Measurements from ENCODE around the gene ODAD3.

ODAD3 gene

DNA sequence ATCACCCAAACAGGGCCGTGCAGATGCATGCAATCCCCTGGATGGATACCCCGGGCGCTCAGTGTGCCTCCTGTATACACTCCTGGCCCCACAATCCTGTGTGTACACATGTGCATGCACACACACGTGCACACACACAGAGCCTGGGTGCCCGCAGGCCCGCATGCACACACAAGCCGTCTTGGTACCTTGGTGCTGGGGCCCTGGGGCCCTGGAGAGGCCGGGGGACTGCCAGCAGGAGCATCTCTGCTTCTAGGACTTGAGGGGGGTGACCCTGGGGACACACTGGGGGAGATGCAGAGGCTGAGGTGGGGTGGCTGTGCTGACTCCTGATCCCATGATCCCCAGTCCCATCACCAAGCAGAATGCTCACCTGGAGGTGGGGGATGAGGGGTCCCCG, 35.3 kb downstream of the ODAD3 start:
- TF ChIP-seq, protein P1, sequence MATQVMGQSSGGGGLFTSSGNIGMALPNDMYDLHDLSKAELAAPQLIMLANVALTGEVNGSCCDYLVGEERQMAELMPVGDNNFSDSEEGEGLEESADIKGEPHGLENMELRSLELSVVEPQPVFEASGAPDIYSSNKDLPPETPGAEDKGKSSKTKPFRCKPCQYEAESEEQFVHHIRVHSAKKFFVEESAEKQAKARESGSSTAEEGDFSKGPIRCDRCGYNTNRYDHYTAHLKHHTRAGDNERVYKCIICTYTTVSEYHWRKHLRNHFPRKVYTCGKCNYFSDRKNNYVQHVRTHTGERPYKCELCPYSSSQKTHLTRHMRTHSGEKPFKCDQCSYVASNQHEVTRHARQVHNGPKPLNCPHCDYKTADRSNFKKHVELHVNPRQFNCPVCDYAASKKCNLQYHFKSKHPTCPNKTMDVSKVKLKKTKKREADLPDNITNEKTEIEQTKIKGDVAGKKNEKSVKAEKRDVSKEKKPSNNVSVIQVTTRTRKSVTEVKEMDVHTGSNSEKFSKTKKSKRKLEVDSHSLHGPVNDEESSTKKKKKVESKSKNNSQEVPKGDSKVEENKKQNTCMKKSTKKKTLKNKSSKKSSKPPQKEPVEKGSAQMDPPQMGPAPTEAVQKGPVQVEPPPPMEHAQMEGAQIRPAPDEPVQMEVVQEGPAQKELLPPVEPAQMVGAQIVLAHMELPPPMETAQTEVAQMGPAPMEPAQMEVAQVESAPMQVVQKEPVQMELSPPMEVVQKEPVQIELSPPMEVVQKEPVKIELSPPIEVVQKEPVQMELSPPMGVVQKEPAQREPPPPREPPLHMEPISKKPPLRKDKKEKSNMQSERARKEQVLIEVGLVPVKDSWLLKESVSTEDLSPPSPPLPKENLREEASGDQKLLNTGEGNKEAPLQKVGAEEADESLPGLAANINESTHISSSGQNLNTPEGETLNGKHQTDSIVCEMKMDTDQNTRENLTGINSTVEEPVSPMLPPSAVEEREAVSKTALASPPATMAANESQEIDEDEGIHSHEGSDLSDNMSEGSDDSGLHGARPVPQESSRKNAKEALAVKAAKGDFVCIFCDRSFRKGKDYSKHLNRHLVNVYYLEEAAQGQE (IDR thresholded peaks at IDR 0.05; ENCODE audit: insufficient read depth in 1 of 2, low read depth in 2 of 2, low read length in 2 of 2) = no peak
- TF ChIP-seq TAF1 (IDR thresholded peaks at IDR 0.05; ENCODE audit: borderline replicate concordance, insufficient read depth, low read length) (no peak), SIN3A (IDR thresholded peaks at IDR 0.05; ENCODE audit: borderline replicate concordance, insufficient read depth, low read length) (no peak), FOXP2 (optimal IDR thresholded peaks at IDR 0.05; ENCODE audit: borderline replicate concordance, extremely low read depth, extremely low read length, insufficient read depth) (no peak)

DNA sequence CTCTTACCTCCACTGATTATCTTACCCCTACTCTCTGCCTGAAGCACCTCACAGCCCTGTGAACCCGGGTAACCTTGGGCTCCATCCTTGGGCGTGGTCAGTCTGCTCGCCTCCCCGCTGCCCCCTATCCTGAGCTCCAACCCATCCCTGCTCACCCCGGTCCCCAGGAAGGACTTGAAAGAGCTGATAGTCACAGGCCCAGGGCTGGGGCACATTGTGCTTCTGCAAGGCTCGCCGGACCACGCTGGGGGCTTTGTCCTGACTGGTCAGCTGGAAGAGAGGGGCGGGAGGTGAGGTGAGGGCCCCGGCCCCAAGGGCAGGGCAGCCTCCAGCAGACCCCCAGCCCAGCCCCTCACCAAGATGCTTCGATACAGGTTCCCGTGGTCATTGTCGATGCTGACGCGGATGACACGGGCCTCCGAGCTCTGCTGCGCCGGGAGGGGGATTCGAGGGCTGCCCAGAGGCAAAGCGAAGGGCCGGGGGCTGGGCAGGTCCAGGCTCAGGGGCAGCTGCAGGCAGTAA, 37.8 kb downstream of the ODAD3 start:
- TF ChIP-seq, protein P1 (IDR thresholded peaks at IDR 0.05; ENCODE audit: insufficient read depth in 1 of 2, low read depth in 2 of 2, low read length in 2 of 2) = no peak
- TF ChIP-seq TAF1 (IDR thresholded peaks at IDR 0.05; ENCODE audit: borderline replicate concordance, insufficient read depth, low read length) (no peak), POLR2AphosphoS5 (IDR thresholded peaks at IDR 0.05; ENCODE audit: low read depth, low read length) (no peak), SIN3A (IDR thresholded peaks at IDR 0.05; ENCODE audit: borderline replicate concordance, insufficient read depth, low read length) (no peak), FOXP2 (optimal IDR thresholded peaks at IDR 0.05; ENCODE audit: borderline replicate concordance, extremely low read depth, extremely low read length, insufficient read depth) (no peak)

DNA sequence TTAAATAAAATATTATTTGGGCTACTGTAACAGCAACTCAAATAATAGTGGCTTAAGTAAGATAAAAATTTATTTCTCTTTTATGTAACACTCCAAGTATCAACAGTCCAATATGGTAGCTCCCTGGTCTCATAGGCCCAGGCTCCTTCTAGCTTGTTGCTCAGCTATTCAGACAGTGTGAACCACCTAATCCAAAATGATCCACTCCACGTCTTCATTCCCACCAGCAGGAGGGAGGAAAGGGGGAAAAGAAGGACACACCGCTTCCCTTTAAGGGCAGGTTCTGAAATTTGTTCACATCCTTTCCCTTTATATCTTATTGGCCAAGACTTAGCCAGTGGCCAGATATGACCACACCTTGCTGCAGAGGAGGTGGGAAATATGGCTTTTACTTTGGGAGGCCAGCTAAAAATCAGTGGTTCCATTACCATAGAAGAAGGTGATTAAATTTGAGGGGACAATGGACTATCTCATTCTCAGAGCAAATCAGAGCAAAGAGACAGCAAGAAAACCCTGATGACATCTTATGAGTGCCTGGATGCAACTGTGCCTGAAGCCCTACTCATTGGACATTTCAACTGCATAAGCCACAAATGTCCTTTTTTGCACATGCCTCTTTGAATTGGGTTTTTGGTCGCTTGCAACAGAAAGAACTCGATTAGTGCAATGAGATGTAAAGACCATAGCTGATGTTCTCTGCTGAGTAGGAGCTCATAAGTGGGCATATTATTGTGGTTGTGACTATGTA, 43.8 kb downstream of the ODAD3 start:
- TF ChIP-seq, protein P1 (IDR thresholded peaks at IDR 0.05; ENCODE audit: insufficient read depth in 1 of 2, low read depth in 2 of 2, low read length in 2 of 2) = no peak
- TF ChIP-seq SIN3A (IDR thresholded peaks at IDR 0.05; ENCODE audit: borderline replicate concordance, insufficient read depth, low read length) = no peak
- TF ChIP-seq POLR2AphosphoS5 (IDR thresholded peaks at IDR 0.05; ENCODE audit: low read depth, low read length) = no peak
- TF ChIP-seq TAF1 (IDR thresholded peaks at IDR 0.05; ENCODE audit: borderline replicate concordance, insufficient read depth, low read length) = no peak

DNA sequence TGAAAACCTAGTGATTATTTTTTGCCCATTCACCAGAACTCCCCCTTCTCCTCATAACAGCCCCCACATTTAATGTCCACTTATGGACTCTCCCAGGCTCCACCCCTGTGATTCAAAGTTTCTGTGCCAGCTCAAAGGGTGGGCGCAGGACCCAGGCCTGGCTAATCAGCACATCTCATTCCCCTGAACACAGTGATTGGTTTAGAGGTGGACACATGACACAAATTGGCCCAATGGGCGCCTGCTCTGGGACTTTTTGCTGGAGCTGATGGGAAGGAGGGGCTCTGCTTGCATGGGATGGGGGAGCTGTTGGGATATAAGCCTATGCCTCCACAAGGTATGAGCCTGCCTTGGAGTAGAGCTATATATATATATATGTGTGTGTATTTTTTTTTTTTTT, 44.6 kb downstream of the ODAD3 start:
- TF ChIP-seq FOXP2 (optimal IDR thresholded peaks at IDR 0.05; ENCODE audit: borderline replicate concordance, extremely low read depth, extremely low read length, insufficient read depth) (no peak), SIN3A (IDR thresholded peaks at IDR 0.05; ENCODE audit: borderline replicate concordance, insufficient read depth, low read length) (no peak), TAF1 (IDR thresholded peaks at IDR 0.05; ENCODE audit: borderline replicate concordance, insufficient read depth, low read length) (no peak), POLR2AphosphoS5 (IDR thresholded peaks at IDR 0.05; ENCODE audit: low read depth, low read length) (no peak)
- TF ChIP-seq, protein P1 (IDR thresholded peaks at IDR 0.05; ENCODE audit: insufficient read depth in 1 of 2, low read depth in 2 of 2, low read length in 2 of 2) = no peak
